HG03432 (cell line): ENCODE data around the gene LITAFD.
"Not testable (repeated sequence)": the region's sequence is repeated elsewhere in the genome, so short reads cannot be mapped to it uniquely, and the experiment has no call there.

ENCODE experiments used
- ATAC-seq: cut with Tn5 transposase; IDR thresholded peaks from one replicate; pipeline ENCODE4 v1.9.1; 2021; ENCODE audit warnings: mild to moderate bottlenecking, moderate library complexity; ENCODE audit not compliant: unreplicated experiment

LITAFD gene

DNA sequence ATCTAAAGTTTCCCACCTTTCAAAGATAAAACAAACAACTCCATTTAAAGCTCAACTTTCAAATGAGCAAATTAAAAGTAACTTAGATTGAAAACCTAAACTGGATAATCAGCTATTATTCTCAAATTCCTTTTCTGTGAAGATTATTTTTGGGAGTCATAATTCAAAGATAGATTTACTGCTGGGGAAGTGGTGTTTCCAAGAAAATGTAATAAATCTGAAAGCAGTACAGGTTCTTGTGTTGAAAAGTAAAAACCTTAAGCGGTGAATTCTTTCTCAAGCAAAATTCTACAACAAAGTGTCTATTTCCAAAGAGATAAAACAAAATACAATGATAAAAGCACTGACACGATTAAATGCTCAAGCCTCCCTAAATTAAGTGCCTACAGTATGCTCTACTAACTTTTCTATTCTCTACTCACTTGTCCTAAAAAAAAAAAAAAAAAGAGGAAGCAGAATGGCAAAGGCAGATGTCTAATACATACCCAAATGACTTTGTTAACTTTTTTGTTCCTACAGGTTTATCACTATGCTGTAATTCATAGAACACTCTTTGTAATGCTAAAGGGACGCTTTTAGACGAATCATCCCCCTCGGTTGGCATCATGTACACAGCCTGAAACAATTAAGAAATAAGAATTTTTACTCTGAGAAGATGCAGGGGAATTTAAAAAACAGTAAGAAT, 34.5 kb downstream of the LITAFD start:
- no peak for ATAC-seq

DNA sequence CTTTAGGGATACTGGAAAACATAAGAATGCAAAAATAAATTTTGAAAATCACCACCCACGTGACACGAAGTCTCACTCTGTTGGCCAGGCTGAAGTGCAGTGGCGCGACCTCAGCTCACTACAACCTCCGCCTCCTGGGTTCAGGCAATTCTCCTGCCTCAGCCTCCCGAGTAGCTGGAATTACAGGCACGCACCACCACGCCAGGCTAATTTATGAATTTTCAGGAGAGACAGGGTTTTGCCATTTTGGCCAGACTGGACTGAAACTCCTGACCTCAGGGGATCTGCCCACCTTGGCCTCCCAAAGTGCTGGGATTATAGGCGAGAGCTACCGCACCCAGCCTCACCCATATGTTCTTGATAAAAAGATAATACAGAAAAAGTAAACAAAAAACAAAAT, 35.2 kb downstream of the LITAFD start:
- ATAC-seq, result not testable (repeated sequence)

DNA sequence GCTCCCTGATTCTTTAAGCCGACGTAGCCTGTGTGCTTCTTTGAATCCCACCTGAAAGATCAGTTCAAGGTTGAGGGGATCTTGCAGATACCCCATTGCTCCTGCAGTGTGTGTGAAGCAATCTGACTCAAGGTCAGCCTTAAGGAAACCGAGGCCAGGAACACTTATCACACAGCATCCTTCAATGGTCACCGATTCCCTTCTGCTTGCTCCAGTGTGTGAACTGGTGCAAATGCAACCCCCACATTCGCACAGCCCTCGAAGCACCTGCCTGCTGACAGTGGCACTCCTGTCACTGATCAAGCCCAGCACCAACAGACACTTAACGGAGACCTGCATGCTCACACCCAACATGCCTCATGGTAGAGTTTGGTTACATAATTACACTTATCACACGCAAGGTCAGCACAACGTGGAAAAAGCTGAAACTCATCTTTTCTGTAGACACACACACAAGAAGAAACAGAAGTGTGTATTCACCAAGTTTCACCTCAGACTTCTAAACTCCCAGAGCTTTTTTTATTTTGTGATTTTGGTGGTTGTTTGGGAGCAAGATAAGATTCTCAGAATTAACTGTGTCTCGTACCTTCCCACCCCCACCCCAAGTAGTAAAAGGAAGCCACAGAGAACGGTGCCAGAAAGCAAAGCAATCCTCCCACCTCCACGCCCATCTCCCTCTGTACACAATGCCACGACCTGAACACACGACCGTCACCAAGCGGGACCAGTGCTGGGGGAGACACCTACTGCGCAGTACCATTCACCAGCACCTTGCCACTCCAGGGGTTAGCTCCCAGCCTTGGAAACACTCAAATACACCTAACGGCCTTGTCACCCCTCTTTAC, 37.2 kb downstream of the LITAFD start:
- no peak for ATAC-seq

DNA sequence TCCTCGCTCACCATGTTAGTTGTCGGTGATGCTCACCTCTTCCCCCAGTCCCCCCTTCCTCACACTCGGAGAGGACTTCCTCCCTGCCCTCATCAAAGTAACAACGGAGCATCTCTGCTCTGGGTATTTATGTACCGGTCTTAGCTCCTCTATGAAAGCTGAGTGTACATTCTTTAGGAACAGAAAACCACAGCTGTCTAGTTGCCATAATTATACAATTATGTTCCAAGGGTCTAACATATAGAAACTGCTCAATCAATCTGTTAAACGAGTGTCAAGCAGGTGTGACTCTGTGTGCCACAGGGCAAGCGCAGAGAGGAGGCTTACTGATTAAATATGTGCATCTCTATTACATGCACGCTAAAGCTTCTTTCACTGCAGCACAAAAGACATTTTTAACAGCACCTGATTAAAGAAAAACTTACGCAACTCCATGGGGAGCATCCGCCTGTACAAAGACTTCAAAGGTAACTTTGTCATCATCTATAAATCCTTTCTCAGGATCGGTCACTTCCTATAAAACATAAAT, 37.8 kb downstream of the LITAFD start:
- no peak for ATAC-seq

DNA sequence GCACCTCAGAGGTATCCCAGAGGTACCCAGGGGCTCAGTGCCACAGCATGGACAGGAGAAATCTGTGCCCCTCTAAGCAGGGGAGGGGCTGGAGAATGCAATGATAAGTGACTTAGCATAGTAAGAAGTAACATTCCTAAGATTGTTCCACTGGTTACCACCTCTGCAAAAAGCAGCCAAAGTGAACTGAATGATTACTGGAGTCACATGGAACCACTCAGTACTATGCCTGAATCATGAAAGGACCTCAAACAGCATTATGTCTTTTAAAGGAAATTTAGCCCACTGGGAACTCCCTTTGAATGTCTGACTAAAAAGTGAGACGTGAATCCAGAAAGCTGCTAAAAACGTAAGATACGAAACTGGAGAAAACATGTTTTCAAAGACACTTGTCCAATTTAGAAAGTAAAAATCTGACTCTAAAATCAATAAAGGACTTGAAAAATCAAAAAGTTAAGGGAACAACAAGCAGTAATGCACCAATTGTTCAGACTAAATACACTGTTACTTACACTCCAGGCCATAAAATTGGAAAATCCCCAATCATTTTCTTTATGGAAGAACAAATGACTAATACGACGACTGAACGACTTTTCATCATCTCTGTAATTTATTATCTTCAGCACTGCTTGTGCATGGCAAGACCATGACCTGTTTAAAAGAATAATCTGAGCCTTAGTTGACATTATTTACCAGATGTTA, 38.6 kb downstream of the LITAFD start:
- ATAC-seq, result no peak

DNA sequence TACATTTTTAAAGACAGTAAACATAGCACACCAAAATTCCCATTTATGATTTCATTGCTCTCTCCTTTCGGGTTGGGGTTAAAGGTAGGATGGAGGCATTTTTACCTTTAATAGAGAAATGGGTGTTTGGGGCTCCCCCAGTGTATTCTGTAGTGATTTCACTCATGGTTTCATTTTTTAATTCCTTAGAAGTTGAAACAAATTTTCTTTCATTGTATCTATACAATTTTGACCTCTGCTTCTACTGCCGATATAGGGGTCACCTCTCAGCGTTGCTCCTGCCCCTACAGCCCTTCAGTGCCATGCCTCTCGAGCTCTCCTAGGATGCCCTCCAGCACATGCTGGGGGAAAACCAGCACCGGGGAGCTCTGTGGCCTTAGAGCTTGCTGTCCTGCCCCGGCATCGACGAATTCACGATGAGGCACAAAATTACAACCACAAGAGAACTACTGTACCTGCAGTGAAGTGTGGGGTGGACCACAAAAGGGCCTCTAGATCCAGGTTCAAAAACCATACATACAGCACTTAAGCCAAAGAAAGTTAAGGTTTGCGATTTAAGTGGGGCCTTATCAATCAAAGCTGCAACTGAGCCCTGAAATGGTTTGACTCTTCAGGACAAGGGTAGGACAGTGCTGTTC, 39.3 kb downstream of the LITAFD start:
- no peak for ATAC-seq

DNA sequence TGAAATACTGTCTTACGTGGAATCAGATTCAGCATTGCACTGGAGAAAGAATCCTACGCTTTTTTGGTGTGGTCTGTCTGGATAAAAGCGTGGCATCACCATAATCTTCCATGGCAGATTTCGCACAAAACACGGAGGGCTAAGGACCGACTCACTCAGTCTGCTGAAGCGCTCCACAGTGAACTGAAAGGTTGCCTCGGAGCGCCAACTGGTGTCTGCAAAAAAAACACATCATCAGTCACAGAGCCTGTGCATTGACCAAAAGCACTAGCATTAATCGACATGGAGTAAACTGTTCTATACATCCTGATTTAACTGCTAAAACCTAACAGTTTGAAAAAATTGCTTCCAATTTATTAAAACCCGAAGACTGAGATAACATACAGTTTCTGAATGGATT, 41.0 kb downstream of the LITAFD start:
- ATAC-seq, result no peak

DNA sequence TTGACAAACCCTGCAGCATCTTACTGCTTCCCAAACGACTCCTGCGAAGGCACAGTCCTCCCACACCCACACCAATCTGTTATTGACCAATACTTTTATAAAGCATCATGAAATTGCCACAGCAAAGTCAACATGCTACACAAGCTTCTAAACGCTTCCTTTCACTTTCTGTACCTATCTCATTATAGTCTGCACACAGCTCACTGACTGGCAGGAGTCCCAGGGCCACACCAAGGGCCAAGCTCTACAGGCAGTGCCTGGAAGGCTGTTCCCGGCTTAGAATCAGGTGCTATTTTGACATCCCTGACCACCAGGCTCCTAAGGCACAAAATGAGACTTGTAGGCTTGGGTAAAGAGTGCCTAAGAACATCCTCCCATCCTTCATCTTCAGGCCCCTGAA, 42.1 kb downstream of the LITAFD start:
- ATAC-seq, result no peak

DNA sequence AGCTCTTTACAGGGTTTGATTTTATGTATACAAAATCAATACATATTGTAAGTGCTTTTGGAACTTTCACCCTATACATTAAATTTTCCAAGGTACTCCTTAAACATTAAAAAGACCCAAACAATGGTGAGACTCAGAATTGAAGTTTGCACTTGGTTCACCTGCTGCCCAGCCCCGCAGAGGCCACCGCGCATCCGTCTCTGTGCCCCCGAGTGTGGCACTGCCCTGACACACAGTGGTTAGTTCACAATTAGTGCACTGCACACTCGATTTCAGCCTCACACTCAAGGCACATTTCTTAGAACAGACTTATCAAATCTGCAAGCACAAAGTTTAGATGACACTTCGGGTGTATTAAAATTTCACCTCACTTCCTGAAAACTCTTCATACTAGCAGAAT, 43.3 kb downstream of the LITAFD start:
- no peak for ATAC-seq

DNA sequence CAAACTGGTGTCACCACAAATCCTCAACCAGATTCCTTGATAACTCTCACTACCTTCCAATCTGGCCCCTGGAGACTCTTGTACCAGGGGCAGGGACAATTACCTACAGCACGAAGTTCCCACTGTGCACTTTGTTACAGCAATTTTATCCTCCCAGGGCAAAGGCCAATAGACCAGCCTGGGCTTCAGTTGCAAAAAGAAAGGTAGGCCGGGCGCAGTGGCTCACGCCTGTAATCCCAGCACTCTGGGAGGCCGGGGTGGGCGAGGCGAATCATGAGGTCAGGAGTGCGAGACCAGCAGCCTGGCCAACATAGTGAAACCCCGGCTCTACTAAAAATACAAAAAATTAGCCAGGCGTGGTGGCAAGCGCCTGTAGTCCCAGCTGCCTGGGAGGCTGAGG, 44.7 kb downstream of the LITAFD start:
- no peak for ATAC-seq

DNA sequence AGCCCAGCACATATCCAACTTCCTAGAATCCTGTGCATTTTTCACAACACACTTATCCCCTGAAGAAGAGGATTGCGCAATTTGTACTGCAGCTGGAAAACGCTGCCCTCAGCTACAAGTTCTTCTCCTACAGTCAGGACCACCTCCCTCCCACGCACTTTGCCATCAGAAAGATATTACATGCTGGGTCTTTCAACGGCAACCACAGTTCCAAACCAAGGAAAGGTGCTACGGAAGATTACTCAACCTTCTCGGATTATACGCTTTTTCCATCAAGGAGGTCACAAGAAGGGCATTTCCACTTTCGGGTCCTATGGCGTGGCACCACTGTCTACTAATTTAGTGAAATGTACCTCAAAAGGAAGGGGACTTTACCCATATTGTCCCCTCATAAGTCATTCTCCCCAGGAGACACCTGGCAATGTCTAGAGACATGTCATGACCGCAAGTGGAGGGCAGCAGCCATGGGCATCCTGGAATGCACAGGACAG, 46.4 kb downstream of the LITAFD start:
- ATAC-seq, result no peak

DNA sequence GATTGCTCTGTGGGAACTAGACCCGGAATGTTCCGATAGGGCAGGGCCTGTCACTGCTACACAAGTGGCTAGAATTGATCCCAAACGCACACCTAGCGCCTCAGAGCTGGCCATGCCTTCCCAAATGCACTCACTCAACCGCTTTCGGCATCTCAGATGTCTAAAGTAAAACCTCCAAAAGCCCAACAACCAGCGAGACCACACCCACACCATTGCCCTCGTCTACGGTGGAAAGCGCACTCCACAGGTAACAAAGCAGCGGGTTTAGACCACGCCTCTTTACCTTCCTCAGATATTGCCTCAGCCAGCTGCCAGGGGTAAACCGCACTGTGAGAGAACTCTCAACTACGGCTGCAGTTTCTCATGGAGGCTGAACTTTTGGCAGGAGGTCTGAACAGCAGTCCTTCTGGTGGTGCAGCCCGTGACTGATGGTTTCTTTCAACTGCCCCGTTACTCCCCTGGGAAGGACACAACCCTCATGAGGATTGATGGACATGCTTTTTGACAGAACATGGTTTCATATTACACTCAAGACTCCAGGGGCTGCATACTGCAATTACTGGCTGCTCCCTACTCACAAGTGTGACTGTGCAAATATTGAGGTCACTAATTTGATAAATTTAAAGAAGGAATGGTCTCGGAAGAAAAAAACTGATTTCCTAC, 47.1 kb downstream of the LITAFD start:
- ATAC-seq, result no peak

DNA sequence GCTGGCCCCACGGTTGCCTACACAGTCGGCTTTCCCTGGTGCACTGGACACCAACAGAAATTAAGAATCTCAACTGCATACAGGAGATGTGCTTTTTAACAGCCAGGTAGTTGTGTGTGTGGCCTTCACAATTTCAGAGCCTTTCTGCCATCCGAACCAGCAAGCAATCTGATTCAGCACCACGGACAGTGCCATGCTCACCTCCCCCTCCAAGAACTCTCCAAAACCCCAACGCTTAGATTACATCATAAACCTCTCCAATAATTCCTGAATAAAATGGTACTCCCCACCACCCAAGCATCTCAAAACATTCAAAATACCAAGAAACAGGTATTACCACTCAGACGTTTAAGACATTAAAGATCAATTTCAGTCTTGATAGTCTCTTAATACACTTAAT, 49.7 kb downstream of the LITAFD start:
- no peak for ATAC-seq

DNA sequence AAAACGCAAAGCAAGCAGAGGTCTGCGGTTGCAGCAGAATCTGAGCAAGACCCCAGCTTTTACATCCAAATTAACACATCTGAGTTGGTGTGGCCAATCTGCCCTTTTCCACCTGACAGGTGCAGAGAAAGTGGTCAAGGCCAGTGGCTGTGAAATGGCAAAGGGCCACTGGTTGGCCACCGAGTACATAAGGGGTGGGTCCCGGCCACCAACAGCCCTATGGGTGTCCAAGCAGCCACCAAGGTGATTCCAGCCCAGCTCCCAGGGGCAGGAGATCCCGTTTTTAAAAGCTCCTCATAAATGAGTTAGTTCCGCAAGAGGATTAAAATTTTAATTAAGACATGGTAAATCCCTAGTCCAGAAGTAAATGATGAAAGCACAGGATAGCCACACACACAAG, 52.5 kb downstream of the LITAFD start:
- ATAC-seq, result no peak
